K562 (cell line): Measurements from ENCODE around the gene INTS1. TPM values are rescaled to one million over a fixed set of nuclear protein-coding genes. Genes with fewer than 3 reads are reported as not detected.

Source experiments
- ATAC-seq: fragments of 200-7000 bp; cut with Tn5 transposase; 3 replicates; pipeline ENCODE4 v1.9.1; 2020; ENCODE audit warnings: moderate library complexity
- BruUV-seq: library from RNA; stranded (reverse); fragments of 400-500 nt; replicated peaks from 2 replicates; lab custom pipeline; 2021; lab: Mats Ljungman, UMichigan
- CTCF ChIA-PET: fragments of 300-600 bp; formaldehyde crosslinking; extraction: SDS; loops from one replicate; lab custom pipeline; 2021; ENCODE audit warnings: low intra/inter-chr PET ratio; lab: Yijun Ruan, JAX
- POLR2A ChIA-PET: fragments of 300-600, 350-650 bp; sonication (Branson Sonifier 250); formaldehyde crosslinking; extraction: SDS; loops from one replicate; lab custom pipeline; 2021; ENCODE audit warnings: antibody characterized with exemption, inconsistent platforms; lab: Yijun Ruan, JAX
- DNase-seq, 4 experiments: peaks; one replicate each; pipeline versions ENCODE4 v3.0.0 to v3.0.0-alpha.2; 2011 to 2018; ENCODE audit warnings: low spot score in 3 of 4, mixed read lengths in 3 of 4; ENCODE audit errors: extremely low read depth in 1 of 4
- FAIRE-seq: peaks from 2 replicates; lab custom pipeline; 2011; peaks lifted over from hg19 to GRCh38; lab: Jason Lieb, UNC
- H2AFZ ChIP-seq: 2 replicates; pipeline ENCODE4 v1.6.0; 2011; ENCODE audit warnings: low read depth, low read length, control low read depth, inconsistent platforms
- H3K27ac ChIP-seq: fragments of 200-600 bp; 3 replicates; pipeline ENCODE4 v1.8.0; 2011; ENCODE audit warnings: low read depth, mild to moderate bottlenecking, control low read depth, inconsistent platforms, low read length, moderate library complexity, mixed read lengths; ENCODE audit errors: extremely low read depth
- H3K27me3 ChIP-seq, 2 experiments: fragments of 300-600 bp in 1 of 2; 2 replicates in 1 of 2; 3 replicates in 1 of 2; pipeline versions ENCODE4 v1.6.0 to v1.8.0; 2011; ENCODE audit warnings: inconsistent platforms in 2 of 2, low read length in 2 of 2, mild to moderate bottlenecking in 1 of 2, mixed read lengths in 1 of 2, moderate library complexity in 1 of 2; ENCODE audit not compliant: control insufficient read depth in 2 of 2, insufficient read depth in 2 of 2
- H3K36me3 ChIP-seq: fragments of 300-600 bp; 3 replicates; pipeline ENCODE4 v1.8.0; 2011; ENCODE audit warnings: mild to moderate bottlenecking, low read length, inconsistent platforms; ENCODE audit not compliant: control insufficient read depth, insufficient read depth
- H3K4me1 ChIP-seq, 2 experiments: fragments of 200-600 bp in 1 of 2; replicated peaks in 1 of 2; 2 replicates in 1 of 2; 3 replicates in 1 of 2; pipeline versions ENCODE4 v1.5.1 to v1.8.0; 2011; ENCODE audit warnings: inconsistent platforms in 2 of 2, low read length in 2 of 2, mild to moderate bottlenecking in 1 of 2, mixed read lengths in 1 of 2, moderate library complexity in 1 of 2; ENCODE audit not compliant: control insufficient read depth in 2 of 2, insufficient read depth in 2 of 2
- H3K4me2 ChIP-seq: 2 replicates; pipeline ENCODE4 v1.6.1; 2011; ENCODE audit warnings: low read length, control low read depth, inconsistent platforms, mixed read lengths; ENCODE audit not compliant: insufficient read depth
- H3K4me3 ChIP-seq: fragments of 200-600 bp; sonication (generic), shearing (Covaris generic); 2 replicates; pipeline ENCODE4 v1.5.1; 2016; ENCODE audit warnings: control low read depth, inconsistent platforms
- H3K79me2 ChIP-seq: fragments of 200-600 bp; 3 replicates; pipeline ENCODE4 v1.8.0; 2011; ENCODE audit warnings: low read length, inconsistent platforms; ENCODE audit not compliant: control insufficient read depth, insufficient read depth
- H3K9ac ChIP-seq, 2 experiments: 2 replicates each; pipeline versions ENCODE4 v1.6.0 to v1.6.1; 2011; ENCODE audit warnings: low read depth in 2 of 2, low read length in 2 of 2, control low read depth in 1 of 2, inconsistent platforms in 1 of 2, mild to moderate bottlenecking in 1 of 2, mixed read lengths in 1 of 2; ENCODE audit not compliant: insufficient read depth in 1 of 2
- H3K9me1 ChIP-seq: one replicate; pipeline ENCODE4 v1.6.0; 2011; ENCODE audit warnings: inconsistent platforms, mild to moderate bottlenecking, low read length, moderate library complexity; ENCODE audit not compliant: control insufficient read depth, insufficient read depth
- H3K9me3 ChIP-seq: replicated peaks from 2 replicates; pipeline ENCODE4 v1.5.1; 2011; ENCODE audit warnings: low read depth, low read length, inconsistent platforms; ENCODE audit not compliant: control insufficient read depth, insufficient read depth
- H4K20me1 ChIP-seq: replicated peaks from 2 replicates; pipeline ENCODE4 v1.6.1; 2011; ENCODE audit warnings: low read length, inconsistent platforms, mixed read lengths; ENCODE audit not compliant: control insufficient read depth, insufficient read depth
- HNRNPLL ChIP-seq: fragments of 200-400 bp; formaldehyde crosslinking; IDR thresholded peaks from 2 replicates; pipeline ENCODE4 v1.6.1; 2017; ENCODE audit warnings: low read length, low read depth, mild to moderate bottlenecking; ENCODE audit not compliant: poor library complexity, severe bottlenecking
- KAT2B ChIP-seq: IDR thresholded peaks from one replicate; pipeline ENCODE4 v1.6.1; 2012; ENCODE audit warnings: low read depth, mild to moderate bottlenecking, control low read depth, inconsistent platforms, low read length, moderate library complexity
- MAFG ChIP-seq: fragments of 450-650 bp; conservative IDR thresholded peaks from 2 replicates; pipeline ENCODE4 v1.6.1; 2016; ENCODE audit warnings: missing genetic modification characterization, missing compliant biosample characterization
- MEF2A ChIP-seq: IDR thresholded peaks from 2 replicates; pipeline ENCODE4 v1.6.1; 2011; ENCODE audit warnings: low read depth, mild to moderate bottlenecking, low read length, moderate library complexity; ENCODE audit not compliant: control insufficient read depth
- MEIS2 ChIP-seq: fragments of 450-650 bp; IDR thresholded peaks from 2 replicates; pipeline ENCODE4 v1.6.1; 2014; ENCODE audit warnings: mild to moderate bottlenecking; ENCODE audit not compliant: partially characterized antibody
- PHB2 ChIP-seq: fragments of 450-650 bp; IDR thresholded peaks from 2 replicates; pipeline ENCODE4 v1.6.1; 2017; ENCODE audit warnings: low read depth
- POLR2AphosphoS2 ChIP-seq: IDR thresholded peaks from 2 replicates; pipeline ENCODE4 v1.6.1; 2012; ENCODE audit warnings: low read length, improper control_type of control experiment
- SNAPC5 ChIP-seq: fragments of 250-450 bp; sonication (Bioruptor Pico); IDR thresholded peaks from 2 replicates; pipeline ENCODE4 v1.8.0; 2021; ENCODE audit warnings: moderate library complexity, mild to moderate bottlenecking, inconsistent platforms
- ZNF75A ChIP-seq: fragments of 450-650 bp; formaldehyde crosslinking; IDR thresholded peaks from 2 replicates; pipeline ENCODE4 v1.4.0; 2020; ENCODE audit warnings: mild to moderate bottlenecking
- ZNF766 ChIP-seq: fragments of 200-800 bp; sonication (Bioruptor generic); conservative IDR thresholded peaks from 2 replicates; pipeline ENCODE4 v1.6.1; 2016; ENCODE audit warnings: missing genetic modification characterization, missing compliant biosample characterization
- WGBS: fragments of 100-300 bp; shearing (Covaris generic); methylation state at CpG from one replicate; pipeline ENCODE4 v1.1.6; 2016; ENCODE audit warnings: low coverage, mixed read lengths; ENCODE audit not compliant: insufficient coverage; ENCODE audit errors: missing lambda C conversion rate; 5-methylcytosine and 5-hydroxymethylcytosine counted together
- in situ Hi-C: fragments of 300-500 bp; cut with MboI; formaldehyde crosslinking; loops from 4 replicates; pipeline ENCODE4 v1.15.0; 2018; ENCODE audit warnings: inconsistent platforms, mixed read lengths
- intact Hi-C: fragments of 100-400 bp; cut with micrococcal nuclease; formaldehyde crosslinking; loops from 2 replicates; pipeline ENCODE4 v1.14.2; 2022
- polyA plus RNA-seq, 8 experiments: library from polyadenylated mRNA; depleted of rRNA in 4 of 8; stranded (reverse) in 5 of 8; unstranded in 3 of 8; fragments of >200 nt; fragmentation: Nextera tagmentation in 2 of 8; fragmentation: Illumina TruSeq in 1 of 8; extraction: Ambion mirVana in 2 of 8; extraction: Trizol in 1 of 8; gene quantifications; 2 replicates each; pipeline versions ENCODE4 v1.2.1 to v1.2.3, GENCODE V29; 2011 to 2014; ENCODE audit warnings: inconsistent platforms in 1 of 8, missing spikeins in 1 of 8
- total RNA-seq, 7 experiments: library from RNA; depleted of rRNA in 6 of 7; stranded (reverse); fragments of >200 nt in 6 of 7; fragmentation: Illumina TruSeq in 2 of 7; extraction: Trizol in 2 of 7; gene quantifications; 2 replicates each; pipeline versions ENCODE4 v1.2.1 to v1.2.3, GENCODE V29; 2011 to 2021; ENCODE audit warnings: low replicate concordance in 1 of 7
- TF ChIP-seq, protein P1 (sequence below): fragments of 450-650 bp; formaldehyde crosslinking; IDR thresholded peaks from 2 replicates; pipeline ENCODE4 v1.4.0; 2020; ENCODE audit warnings: mild to moderate bottlenecking, moderate library complexity
- TF ChIP-seq, protein P2 (sequence below): sonication (generic); formaldehyde crosslinking; IDR thresholded peaks from 2 replicates; pipeline ENCODE4 v1.8.0; 2023; ENCODE audit warnings: mild to moderate bottlenecking, missing genetic modification reagents

Gene INTS1
- total and polyA plus RNA-seq, 9 of the 15 experiments (the other 6 are each of a cell fraction or from before 2014, with no cell fraction given): 0.34 to 119 (median 18.5) TPM

GRCh38 chr7:1538544-1539180 is 34.5 kb upstream of the INTS1 start:
- Histone ChIP-seq H3K9ac (peak overlapping the region in 1 of 2 experiments; percentile 40; a peak in 1 of 4 replicates), H2AFZ (no peak overlapping the region), H3K9me3 (no peaks in the 10 kb centered on the region), H3K4me2 (no peak overlapping the region), H3K9me1 (peaks cover 14% of the 10 kb centered on the region), H3K36me3 (peaks cover 56% of the 10 kb centered on the region; the same call in 2 of the 3 replicates), H3K27me3 (no peaks in the 10 kb centered on the region), H3K27ac (no peak overlapping the region), H3K4me1 (peaks cover 20 to 79% of the 10 kb centered on the region in 2 experiments), H3K79me2 (peaks cover 47% of the 10 kb centered on the region), H4K20me1 (peaks cover 37% of the 10 kb centered on the region), H3K4me3 (no peak overlapping the region)
- ATAC-seq (no peak), FAIRE-seq (no peak), DNase-seq (no peak)
- in situ Hi-C loops (no loop called here), intact Hi-C loops (no loop called here)
- ChIA-PET POLR2A (interaction anchor here (0.7 to 1.1 kb wide), 2 partner anchors 9 to 30 kb away, joined by 3 read pairs; no protein-coding TSS in a partner anchor), CTCF (no interaction called here)
- 85% methylated on average over 14 of the region's 25 CpGs for WGBS
- TF ChIP-seq SNAPC5 (CRISPR knock-in tag) (no peak), MEIS2 (no peak), KAT2B (no peak), HNRNPLL (no peak), POLR2AphosphoS2 (no peak), ZNF75A (CRISPR knock-in tag) (no peak), PHB2 (no peak), MAFG (tag) (no peak), MEF2A (no peak), ZNF766 (CRISPR knock-in tag) (no peak)
- TF ChIP-seq, protein P1, sequence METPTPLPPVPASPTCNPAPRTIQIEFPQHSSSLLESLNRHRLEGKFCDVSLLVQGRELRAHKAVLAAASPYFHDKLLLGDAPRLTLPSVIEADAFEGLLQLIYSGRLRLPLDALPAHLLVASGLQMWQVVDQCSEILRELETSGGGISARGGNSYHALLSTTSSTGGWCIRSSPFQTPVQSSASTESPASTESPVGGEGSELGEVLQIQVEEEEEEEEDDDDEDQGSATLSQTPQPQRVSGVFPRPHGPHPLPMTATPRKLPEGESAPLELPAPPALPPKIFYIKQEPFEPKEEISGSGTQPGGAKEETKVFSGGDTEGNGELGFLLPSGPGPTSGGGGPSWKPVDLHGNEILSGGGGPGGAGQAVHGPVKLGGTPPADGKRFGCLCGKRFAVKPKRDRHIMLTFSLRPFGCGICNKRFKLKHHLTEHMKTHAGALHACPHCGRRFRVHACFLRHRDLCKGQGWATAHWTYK: no peak
- TF ChIP-seq, protein P2, sequence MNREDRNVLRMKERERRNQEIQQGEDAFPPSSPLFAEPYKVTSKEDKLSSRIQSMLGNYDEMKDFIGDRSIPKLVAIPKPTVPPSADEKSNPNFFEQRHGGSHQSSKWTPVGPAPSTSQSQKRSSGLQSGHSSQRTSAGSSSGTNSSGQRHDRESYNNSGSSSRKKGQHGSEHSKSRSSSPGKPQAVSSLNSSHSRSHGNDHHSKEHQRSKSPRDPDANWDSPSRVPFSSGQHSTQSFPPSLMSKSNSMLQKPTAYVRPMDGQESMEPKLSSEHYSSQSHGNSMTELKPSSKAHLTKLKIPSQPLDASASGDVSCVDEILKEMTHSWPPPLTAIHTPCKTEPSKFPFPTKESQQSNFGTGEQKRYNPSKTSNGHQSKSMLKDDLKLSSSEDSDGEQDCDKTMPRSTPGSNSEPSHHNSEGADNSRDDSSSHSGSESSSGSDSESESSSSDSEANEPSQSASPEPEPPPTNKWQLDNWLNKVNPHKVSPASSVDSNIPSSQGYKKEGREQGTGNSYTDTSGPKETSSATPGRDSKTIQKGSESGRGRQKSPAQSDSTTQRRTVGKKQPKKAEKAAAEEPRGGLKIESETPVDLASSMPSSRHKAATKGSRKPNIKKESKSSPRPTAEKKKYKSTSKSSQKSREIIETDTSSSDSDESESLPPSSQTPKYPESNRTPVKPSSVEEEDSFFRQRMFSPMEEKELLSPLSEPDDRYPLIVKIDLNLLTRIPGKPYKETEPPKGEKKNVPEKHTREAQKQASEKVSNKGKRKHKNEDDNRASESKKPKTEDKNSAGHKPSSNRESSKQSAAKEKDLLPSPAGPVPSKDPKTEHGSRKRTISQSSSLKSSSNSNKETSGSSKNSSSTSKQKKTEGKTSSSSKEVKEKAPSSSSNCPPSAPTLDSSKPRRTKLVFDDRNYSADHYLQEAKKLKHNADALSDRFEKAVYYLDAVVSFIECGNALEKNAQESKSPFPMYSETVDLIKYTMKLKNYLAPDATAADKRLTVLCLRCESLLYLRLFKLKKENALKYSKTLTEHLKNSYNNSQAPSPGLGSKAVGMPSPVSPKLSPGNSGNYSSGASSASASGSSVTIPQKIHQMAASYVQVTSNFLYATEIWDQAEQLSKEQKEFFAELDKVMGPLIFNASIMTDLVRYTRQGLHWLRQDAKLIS (CRISPR knock-in tag): no peak
- BruUV-seq: no TSS peak
